ENCODE results near the gene CNPPD1.
A peak's percentile ranks its signal among the peaks of the same experiment; 100 is the strongest.

The CNPPD1 gene

DNA sequence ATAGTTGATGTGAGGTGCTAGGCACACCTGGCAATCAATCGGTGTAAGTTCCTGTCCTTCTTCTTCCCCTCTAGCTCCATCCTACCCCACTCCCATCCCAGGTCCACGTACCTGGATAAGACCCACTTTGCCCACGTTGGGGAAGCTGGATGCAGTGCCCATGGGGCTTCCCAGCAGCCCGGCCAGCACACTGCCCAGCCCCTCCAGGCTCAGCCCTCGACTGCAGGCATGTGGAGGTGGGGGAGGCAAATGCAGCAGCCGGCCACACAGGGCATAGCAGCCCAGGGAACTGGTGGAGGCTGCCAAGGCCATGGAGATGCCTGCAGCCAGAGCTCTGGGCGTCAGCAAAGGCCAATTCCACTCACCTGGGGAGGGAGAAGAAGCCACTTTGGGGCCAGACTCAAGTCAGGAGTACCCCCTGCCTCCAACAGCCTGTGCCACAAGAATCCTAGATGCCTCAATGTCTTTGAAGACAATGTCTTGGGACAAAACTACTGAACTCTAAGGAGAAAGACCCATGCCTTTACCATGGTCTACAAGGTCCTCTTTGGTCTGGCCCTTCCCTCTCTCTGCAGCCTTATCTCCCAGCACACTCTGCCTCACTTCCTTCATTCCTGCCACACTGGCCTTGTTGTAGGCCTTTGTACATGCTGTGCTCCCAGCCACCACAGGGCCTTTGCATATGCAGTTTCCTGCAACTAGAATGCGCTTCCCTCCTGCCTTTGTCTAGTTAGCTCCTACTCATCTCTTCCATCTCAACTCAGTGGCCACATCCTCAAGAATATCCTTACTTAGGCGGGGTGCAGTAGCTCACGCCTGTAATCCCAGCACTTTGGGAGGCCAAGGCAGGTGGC, 11.4 kb downstream of the CNPPD1 start:
- no peak overlapping the region for H3K4me3 Mint-ChIP-seq
- DNase-seq (ENCODE audit: low spot score) = no peak
- H3K27me3 Mint-ChIP-seq (ENCODE audit: low read depth) = no peaks in the 10 kb centered on the region
- no peak overlapping the region for H3K27ac Mint-ChIP-seq
- H3K36me3 Mint-ChIP-seq (ENCODE audit: low read depth) = peaks cover 4% of the 10 kb centered on the region
- H3K9me3 Mint-ChIP-seq = no peaks in the 10 kb centered on the region
- peaks cover 8% of the 10 kb centered on the region for H3K4me1 Mint-ChIP-seq (ENCODE audit: low read depth)

DNA sequence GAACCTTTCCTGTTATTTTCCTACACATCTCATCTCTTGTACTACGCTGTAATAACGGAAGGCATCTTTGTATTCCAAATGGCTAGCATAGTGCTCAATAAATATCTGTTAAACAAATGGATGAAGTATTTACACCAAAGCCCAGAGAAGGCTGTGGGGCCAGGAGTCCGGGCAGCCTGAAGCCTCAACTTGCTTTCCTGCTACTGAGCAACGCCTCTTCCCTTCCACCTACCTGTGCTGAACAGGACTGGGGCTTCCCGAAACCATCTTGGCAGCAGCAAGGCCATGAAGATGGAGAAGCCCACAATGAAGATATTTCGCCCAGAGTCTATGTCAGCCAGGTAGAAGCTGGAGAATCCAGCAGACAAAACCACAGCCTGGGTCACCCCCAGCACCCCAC, 13.6 kb downstream of the CNPPD1 start:
- Mint-ChIP-seq H3K4me1 (ENCODE audit: low read depth) (peaks cover 19% of the 10 kb centered on the region), H3K4me3 (no peak overlapping the region), H3K27ac (no peak overlapping the region), H3K27me3 (ENCODE audit: low read depth) (no peaks in the 10 kb centered on the region), H3K9me3 (no peaks in the 10 kb centered on the region), H3K36me3 (ENCODE audit: low read depth) (peaks cover 4% of the 10 kb centered on the region)
- no peak for DNase-seq (ENCODE audit: low spot score)

DNA sequence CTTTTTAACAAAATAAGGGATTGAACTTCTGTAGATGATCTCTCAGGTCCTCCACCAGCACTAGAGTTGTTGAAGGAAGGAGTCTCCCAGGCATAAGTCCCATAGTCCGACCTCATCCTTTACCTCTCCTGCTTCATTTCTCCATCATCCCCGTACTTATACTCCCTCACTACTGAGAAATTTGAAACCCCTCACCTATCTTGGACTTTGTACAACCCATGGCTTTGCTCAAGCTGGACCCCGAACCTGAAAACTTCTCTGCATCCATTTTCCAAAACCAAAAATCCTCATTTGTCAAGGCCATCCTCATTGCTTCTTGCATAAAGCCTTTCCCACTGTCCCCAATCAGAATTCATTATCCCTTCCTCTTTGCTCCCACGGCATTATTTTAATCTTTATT, 15.6 kb downstream of the CNPPD1 start:
- no peaks in the 10 kb centered on the region for H3K27me3 Mint-ChIP-seq (ENCODE audit: low read depth)
- H3K4me3 Mint-ChIP-seq = peak overlapping the region; percentile 94
- peaks cover 19% of the 10 kb centered on the region for H3K4me1 Mint-ChIP-seq (ENCODE audit: low read depth)
- peaks cover 3% of the 10 kb centered on the region for H3K36me3 Mint-ChIP-seq (ENCODE audit: low read depth)
- no peaks in the 10 kb centered on the region for H3K9me3 Mint-ChIP-seq
- DNase-seq (ENCODE audit: low spot score) = no peak
- peak overlapping the region; percentile 96 for H3K27ac Mint-ChIP-seq

DNA sequence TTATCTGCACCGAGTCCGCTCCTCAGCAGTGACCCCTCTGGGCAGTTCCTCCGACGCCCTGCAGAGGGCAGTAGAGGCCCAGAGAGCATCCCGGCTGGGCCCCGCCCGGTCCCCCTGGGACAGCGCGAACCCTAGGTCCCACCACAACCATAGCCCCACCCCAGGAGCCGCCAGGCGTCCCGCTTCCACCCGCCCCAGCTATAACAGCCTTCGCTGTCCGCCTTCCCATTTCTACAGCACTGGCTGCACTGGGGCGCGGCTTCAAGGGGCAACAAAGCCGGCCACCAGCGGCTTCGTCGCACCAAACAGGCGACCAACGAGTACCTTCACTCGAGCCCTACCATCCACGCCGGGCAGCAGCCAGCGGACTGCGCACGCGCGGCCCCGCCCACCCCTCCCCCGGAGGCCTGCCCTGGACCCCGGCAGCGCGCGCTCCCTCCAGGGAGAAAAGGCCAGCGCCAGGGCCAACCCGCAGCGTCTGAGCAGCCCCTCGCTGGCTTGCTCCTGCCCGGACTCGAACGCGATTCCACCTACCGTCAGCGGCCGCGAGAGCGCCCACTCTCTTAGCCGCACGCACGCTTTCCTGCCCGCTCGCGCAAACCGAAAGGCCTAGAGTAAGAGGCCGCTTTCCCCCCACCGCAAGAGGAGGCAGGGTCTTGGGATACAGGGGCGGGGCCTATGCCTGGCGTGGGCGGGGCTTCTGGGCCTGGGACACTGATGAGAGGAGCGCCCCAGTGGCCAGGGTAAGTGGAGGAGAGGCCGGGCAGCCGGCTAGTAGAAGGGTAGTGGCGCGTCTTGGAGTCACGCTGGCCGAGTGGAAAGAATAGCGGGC, 16.3 kb downstream of the CNPPD1 start, which contains the start of gene NHEJ1:
Gene NHEJ1 (minus strand): TSS at position 630 of the 832 bp plus-strand sequence. CDS start 2,453 bp downstream, outside the sequence.
- Mint-ChIP-seq H3K4me1 (ENCODE audit: low read depth) (peaks cover 19% of the 10 kb centered on the region), H3K27me3 (ENCODE audit: low read depth) (no peaks in the 10 kb centered on the region), H3K9me3 (no peaks in the 10 kb centered on the region), H3K27ac (peak within 1 kb of the TSS; percentile 96), H3K36me3 (ENCODE audit: low read depth) (peaks cover 3% of the 10 kb centered on the region), H3K4me3 (peak within 1 kb of the TSS; percentile 94)
- peak; percentile 95 for DNase-seq (ENCODE audit: low spot score)

DNA sequence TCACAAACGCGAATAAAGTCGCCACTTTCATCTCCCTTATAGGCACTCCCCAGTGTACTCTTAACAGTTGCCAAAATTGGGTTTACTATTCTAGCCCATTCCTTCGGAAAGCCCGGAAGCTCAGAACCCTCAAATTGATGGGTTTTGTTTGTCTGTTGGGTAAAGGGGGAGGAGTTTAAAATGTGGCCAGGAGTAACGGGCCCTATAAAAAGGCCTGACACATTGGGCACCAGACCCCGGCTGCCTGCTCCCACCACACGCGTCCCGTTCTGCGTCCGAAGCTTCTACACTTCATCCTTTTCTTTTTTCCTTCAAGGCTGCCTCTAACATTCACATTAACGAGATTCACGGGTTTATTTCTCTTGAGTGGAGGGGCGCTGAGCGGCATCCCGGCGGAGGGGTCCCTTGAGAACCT, 16.9 kb downstream of the CNPPD1 start:
- peak overlapping the region; percentile 96 for H3K27ac Mint-ChIP-seq
- H3K36me3 Mint-ChIP-seq (ENCODE audit: low read depth) = peaks cover 3% of the 10 kb centered on the region
- no peaks in the 10 kb centered on the region for H3K9me3 Mint-ChIP-seq
- peak overlapping the region; percentile 94 for H3K4me3 Mint-ChIP-seq
- peaks cover 19% of the 10 kb centered on the region for H3K4me1 Mint-ChIP-seq (ENCODE audit: low read depth)
- H3K27me3 Mint-ChIP-seq (ENCODE audit: low read depth) = no peaks in the 10 kb centered on the region
- no peak for DNase-seq (ENCODE audit: low spot score)

DNA sequence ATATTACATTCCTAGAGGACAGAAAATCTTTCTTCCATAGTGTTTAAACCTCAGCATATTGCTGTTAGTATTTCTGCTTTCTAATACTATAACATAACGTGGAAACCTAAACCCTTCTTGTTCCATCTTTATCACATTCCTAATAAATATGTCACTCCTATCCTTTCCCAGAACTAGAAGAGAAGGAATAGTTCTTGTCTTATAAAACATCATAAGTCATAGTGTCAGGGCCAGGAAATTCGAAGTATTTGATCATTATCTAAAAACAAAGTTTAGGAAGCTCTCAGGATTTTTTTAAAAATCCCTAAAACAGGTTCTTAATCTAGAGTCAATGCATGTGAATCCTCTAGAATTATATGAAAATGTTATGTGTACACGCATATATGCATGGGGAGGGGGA, 18.1 kb downstream of the CNPPD1 start:
- Mint-ChIP-seq H3K36me3 (ENCODE audit: low read depth) (peaks cover 7% of the 10 kb centered on the region), H3K4me3 (no peak overlapping the region), H3K4me1 (ENCODE audit: low read depth) (peaks cover 19% of the 10 kb centered on the region), H3K27me3 (ENCODE audit: low read depth) (no peaks in the 10 kb centered on the region), H3K9me3 (no peaks in the 10 kb centered on the region), H3K27ac (no peak overlapping the region)
- no peak for DNase-seq (ENCODE audit: low spot score)

DNA sequence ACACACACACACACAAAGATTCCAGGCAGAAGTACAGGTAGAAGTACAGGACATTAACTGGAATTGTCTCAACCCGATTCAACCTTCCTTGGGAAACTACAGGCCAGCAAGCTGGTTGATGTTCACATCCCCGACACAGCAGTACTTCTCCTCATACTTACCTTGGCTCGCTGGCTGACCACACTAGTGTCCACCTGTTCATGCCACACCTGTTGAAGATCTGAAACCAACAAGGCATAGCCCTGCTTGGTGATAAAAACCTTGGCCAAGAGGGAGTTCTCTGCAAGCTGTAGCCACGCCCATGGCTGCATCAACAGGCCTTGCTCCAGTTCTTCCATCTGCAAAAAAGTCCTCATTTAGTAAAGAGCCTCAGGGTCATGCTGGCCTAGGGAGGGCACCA, 18.7 kb downstream of the CNPPD1 start:
- Mint-ChIP-seq H3K27me3 (ENCODE audit: low read depth) (no peaks in the 10 kb centered on the region), H3K4me3 (no peak overlapping the region), H3K36me3 (ENCODE audit: low read depth) (peaks cover 10% of the 10 kb centered on the region), H3K27ac (no peak overlapping the region), H3K9me3 (no peaks in the 10 kb centered on the region), H3K4me1 (ENCODE audit: low read depth) (peaks cover 19% of the 10 kb centered on the region)
- DNase-seq (ENCODE audit: low spot score) = no peak

DNA sequence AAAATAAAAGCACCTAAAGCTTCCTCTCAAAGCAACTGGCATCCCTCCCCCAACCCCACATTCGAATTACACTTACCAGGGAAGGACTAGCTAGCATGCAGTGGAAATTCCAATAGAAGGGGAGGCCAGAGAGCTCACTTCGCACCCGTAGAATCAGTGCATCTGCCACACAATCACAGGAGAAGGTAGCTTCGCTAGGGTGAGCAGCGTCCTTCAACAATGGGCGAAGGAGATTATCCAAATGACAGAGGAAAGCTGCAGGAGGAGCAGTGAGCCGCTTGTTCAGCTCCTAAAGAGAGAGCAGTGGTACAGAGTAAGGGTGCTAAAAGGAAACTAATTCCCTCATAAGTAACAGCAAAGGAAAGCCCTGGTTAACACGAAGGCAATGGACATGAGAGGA, 19.3 kb downstream of the CNPPD1 start:
- Mint-ChIP-seq H3K36me3 (ENCODE audit: low read depth) (peaks cover 10% of the 10 kb centered on the region), H3K4me3 (no peak overlapping the region), H3K9me3 (no peaks in the 10 kb centered on the region), H3K4me1 (ENCODE audit: low read depth) (peaks cover 19% of the 10 kb centered on the region), H3K27ac (no peak overlapping the region), H3K27me3 (ENCODE audit: low read depth) (no peaks in the 10 kb centered on the region)
- no peak for DNase-seq (ENCODE audit: low spot score)

DNA sequence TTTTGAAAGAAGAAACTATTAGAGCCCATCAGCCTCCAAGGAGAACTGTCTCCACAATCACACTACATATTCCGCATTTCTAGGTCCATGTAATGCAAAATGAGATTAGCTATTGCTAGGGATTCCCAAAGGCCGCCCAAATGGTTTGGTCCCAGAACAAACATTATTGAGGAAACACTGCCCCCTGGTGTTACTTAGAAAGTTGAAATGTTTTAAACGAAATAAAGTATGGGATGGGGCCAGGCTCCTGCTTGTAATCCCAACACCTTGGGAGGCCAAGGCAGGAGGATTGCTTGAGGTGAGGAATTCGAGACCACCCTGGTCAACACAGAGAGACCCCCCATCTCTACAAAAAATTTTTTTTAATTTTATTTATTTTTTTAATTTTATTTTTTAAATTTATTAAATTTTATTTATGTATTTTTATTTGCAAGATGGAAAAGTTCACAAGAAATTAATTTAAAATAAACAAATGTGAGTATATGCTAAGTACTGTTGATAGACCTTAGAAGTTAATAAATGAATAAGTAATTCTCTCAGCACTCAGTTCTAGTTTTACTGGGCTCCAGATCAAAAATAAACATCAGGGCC, 21.6 kb downstream of the CNPPD1 start:
- Mint-ChIP-seq H3K27ac (no peak overlapping the region), H3K27me3 (ENCODE audit: low read depth) (no peaks in the 10 kb centered on the region), H3K36me3 (ENCODE audit: low read depth) (peaks cover 14% of the 10 kb centered on the region), H3K9me3 (no peaks in the 10 kb centered on the region), H3K4me1 (ENCODE audit: low read depth) (peaks cover 11% of the 10 kb centered on the region), H3K4me3 (no peak overlapping the region)
- peak; percentile 17 for DNase-seq (ENCODE audit: low spot score)

DNA sequence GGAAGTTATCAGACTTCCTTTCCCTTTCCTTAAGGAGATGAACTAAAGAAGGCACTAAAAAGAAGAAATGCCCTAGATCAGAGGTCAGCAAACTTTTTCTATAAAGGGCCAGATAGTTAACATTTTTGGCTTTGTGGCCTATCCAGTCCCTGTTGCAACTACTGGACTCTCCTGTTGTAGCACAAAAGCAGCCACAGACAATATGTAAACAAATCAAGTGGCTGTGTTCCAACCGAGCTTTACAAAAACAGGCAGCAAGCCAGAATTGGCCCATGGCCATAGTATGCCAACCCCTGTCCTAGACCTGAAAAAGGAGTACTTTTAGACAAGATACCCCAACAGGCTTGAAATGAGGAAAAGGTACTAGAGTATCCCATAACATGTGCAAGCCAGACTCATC, 27.1 kb downstream of the CNPPD1 start:
- Mint-ChIP-seq H3K9me3 (no peaks in the 10 kb centered on the region), H3K27ac (no peak overlapping the region), H3K4me1 (ENCODE audit: low read depth) (no peaks in the 10 kb centered on the region), H3K36me3 (ENCODE audit: low read depth) (peaks cover 22% of the 10 kb centered on the region), H3K27me3 (ENCODE audit: low read depth) (no peaks in the 10 kb centered on the region), H3K4me3 (no peak overlapping the region)
- DNase-seq (ENCODE audit: low spot score) = no peak

DNA sequence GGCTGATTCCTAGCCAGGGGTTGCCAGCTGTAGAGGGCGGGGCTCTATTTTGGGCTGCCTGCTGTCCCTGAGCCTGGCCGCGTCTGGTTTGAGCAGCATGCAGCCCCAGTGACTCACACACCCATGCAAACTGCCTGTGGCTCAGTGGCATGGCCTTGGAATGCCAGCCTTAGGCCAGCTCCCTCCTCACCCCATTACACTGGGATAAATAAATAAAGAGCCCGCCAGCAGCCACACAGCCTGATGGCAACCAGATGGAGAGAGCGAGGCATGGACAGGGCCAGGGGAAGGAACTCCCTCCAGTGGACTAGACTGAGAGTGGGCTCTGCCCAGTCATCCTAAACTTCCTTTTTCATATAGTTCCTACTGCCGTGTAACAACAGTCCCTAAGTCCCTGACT, 34.4 kb downstream of the CNPPD1 start:
- Mint-ChIP-seq H3K36me3 (ENCODE audit: low read depth) (peaks cover 35% of the 10 kb centered on the region), H3K4me1 (ENCODE audit: low read depth) (no peaks in the 10 kb centered on the region), H3K27ac (no peak overlapping the region), H3K9me3 (no peaks in the 10 kb centered on the region), H3K4me3 (no peak overlapping the region), H3K27me3 (ENCODE audit: low read depth) (no peaks in the 10 kb centered on the region)
- DNase-seq (ENCODE audit: low spot score) = no peak

DNA sequence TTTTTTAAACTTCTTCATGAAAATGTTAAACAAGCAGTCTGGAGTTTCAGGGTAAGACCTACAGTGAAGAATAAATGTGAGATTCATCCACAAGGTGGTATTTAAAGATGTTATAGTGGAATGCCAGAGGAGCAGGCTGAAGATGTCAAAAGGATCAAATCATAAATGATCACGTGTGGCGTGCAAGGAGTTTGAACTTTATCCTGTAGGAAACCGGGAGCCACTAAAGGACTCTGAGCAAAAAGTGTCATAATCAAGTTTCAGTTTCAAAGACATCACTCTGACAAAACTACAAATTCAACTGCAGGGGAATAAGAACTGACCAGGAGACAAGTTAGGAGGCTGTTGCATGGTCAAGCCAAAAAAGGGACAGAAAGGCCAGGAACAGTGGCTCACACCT, 36.0 kb downstream of the CNPPD1 start:
- H3K4me3 Mint-ChIP-seq = no peak overlapping the region
- H3K9me3 Mint-ChIP-seq = no peaks in the 10 kb centered on the region
- DNase-seq (ENCODE audit: low spot score) = no peak
- H3K27ac Mint-ChIP-seq = no peak overlapping the region
- H3K4me1 Mint-ChIP-seq (ENCODE audit: low read depth) = no peaks in the 10 kb centered on the region
- no peaks in the 10 kb centered on the region for H3K27me3 Mint-ChIP-seq (ENCODE audit: low read depth)
- H3K36me3 Mint-ChIP-seq (ENCODE audit: low read depth) = peaks cover 30% of the 10 kb centered on the region

DNA sequence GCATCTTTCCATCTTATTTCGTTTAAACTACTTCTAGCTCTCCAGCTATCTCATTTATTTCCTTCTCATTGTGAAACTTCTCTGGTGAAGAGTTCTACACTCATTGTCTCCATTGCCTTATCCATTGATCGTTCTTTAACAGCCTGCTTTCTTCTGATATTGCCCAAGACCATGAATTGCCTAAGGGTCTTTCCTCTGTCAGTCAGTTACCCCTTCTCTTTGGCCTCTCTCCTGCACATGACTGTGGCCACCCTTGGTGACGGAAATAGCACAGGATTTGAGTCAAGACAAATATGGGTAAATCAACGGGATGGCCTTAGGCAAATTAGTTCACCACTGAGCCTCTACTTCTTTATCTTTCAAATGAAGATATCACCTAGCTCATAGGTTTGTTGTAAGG, 42.7 kb downstream of the CNPPD1 start:
- H3K4me1 Mint-ChIP-seq (ENCODE audit: low read depth) = no peaks in the 10 kb centered on the region
- H3K27ac Mint-ChIP-seq = no peak overlapping the region
- no peak overlapping the region for H3K4me3 Mint-ChIP-seq
- H3K36me3 Mint-ChIP-seq (ENCODE audit: low read depth) = peaks cover 9% of the 10 kb centered on the region
- no peaks in the 10 kb centered on the region for H3K9me3 Mint-ChIP-seq
- DNase-seq (ENCODE audit: low spot score) = no peak
- H3K27me3 Mint-ChIP-seq (ENCODE audit: low read depth) = no peaks in the 10 kb centered on the region

DNA sequence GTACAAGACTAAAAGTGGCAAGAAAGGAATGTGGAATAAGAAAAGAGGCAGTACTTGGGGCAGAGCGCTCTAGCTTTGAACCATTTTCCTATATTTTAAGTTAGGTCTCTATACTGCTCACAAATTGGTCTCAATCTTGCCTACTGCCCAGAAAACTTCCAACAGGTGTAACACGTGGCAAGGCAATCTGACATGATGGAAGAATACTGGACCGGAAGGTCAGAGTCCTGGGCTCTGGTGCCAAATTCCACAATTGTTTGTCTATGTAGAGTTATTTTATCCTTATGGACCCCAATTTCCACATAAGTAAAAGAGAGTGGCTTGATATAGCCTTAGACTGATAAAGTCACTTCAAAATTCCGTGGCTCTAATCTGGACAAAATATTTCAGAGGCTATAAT, 45.0 kb downstream of the CNPPD1 start:
- Mint-ChIP-seq H3K4me1 (ENCODE audit: low read depth) (no peaks in the 10 kb centered on the region), H3K4me3 (no peak overlapping the region), H3K27ac (no peak overlapping the region), H3K9me3 (no peaks in the 10 kb centered on the region), H3K36me3 (ENCODE audit: low read depth) (no peaks in the 10 kb centered on the region), H3K27me3 (ENCODE audit: low read depth) (no peaks in the 10 kb centered on the region)
- DNase-seq (ENCODE audit: low spot score) = no peak

Data from T-helper 2 cell treated with Interferon-gamma antibody and Interleukin-4, amounts not matched to agents 5 μg/mL and 100 μg/mL, for 36 hours (primary cell).